Mammary epithelial cell (primary cell): ENCODE data around the gene NDEL1.

ENCODE experiments used
- CTCF ChIP-seq, 2 donors: IDR thresholded peaks in 1 of 2; conservative IDR thresholded peaks in 1 of 2; 2 replicates each; pipeline ENCODE4 v1.5.1; 2011 to 2012; ENCODE audit warnings: inconsistent platforms in 2 of 2, low read length in 2 of 2, mild to moderate bottlenecking in 2 of 2, control low read depth in 1 of 2, low read depth in 1 of 2; ENCODE audit not compliant: insufficient read depth in 1 of 2; ENCODE audit errors: extremely low read depth in 1 of 2
- EZH2 ChIP-seq: IDR thresholded peaks from 2 replicates; pipeline ENCODE4 v1.6.1; 2012; ENCODE audit warnings: low read length, inconsistent platforms, borderline replicate concordance

DNA sequence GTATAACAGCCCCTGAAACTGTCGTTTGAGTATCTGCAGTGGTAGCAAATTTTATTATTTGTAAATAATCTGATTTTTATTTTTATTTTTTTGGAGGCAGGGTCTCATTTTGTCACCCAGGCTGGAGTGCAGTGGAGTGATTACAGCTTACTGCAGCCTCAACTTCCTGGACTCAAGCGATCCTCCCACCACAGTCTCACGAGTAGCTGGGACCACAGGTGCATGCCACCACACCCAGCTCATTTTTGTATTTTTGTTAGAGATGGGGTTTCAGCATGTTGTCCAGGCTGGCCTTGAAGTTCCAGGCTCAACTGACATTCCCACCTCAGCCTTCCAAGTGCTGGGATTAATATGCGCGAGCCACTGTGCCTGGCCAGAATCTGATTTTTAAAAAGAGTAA lies 2.8 kb downstream of the NDEL1 start:
- TF ChIP-seq CTCF (conservative IDR thresholded peaks at IDR 0.05 in 1 of 2, IDR thresholded peaks at IDR 0.05 in 1 of 2; ENCODE audit: extremely low read depth in 1 of 2, insufficient read depth in 1 of 2, low read depth in 1 of 2, low read length in 2 of 2): no peak
- TF ChIP-seq EZH2: no peak
